Stimulated activated CD4-positive, alpha-beta T cell treated with anti-CD3 and anti-CD28 coated beads, Interleukin-15, amount 100 ng/mL, for 1 hour (primary cell): ENCODE results near the gene MYO7B.
"Not testable (repeated sequence)": the region's sequence is repeated elsewhere in the genome, so short reads cannot be mapped to it uniquely, and the experiment has no call there.

Experiments
- DNase-seq, 2 donors: peaks; one replicate each; pipeline ENCODE4 v3.0.0-alpha.2; 2020; ENCODE audit warnings: low read depth in 1 of 2, low spot score in 1 of 2

Gene MYO7B

DNA sequence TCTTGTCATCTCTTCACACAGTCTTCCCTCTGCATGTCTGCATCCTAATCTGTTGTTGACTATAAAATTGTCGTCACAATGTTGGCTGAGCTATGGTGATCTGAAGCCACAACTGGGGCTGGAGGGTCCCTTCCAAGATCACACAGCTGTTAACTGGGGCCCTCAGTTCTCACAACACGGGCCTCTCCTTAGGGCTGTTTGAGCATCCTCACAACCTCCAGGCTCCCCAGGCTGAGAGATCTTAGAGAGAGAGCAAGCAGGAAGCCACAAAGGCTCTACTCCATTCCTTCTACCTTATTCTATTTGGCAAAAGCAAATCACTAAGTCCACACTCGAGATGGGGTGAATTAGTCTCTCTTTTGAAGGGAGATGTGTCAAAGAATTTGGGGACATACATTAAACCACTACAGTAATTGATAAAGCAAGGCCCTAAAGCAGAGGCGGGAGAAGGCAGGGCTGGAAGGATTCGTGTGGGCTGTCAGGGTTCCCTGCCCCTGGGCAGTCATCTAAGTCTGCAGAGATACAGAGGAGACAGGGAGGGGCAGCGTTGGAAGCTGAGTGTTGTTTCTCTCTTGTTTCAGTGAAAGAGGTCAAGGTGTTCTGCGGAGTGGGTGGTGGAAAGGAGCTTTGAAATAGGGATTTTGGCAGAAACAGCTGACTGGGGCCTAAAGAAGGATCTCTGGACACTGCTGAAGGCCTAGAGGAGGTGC, 15.9 kb downstream of the MYO7B start:
- no peak for DNase-seq

DNA sequence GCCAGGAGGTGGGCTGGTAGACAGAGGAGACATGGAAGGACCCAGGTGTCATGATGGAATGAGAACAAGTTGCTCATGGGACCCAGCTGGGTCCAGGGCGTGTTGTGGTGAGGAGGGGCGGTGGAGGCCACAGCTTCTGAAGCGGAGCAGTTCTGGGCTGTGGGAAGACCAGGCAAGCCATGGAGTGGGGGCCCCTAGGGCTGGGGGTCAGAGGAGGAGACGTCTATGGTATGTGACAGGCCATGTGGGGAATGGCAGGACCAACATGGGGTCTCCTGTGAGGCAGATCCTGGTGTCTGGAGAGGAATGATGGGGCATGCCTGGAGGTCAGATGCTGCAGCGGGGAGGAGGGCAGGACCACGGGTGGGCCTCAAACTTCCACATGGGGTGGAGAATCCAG, 16.9 kb downstream of the MYO7B start:
- DNase-seq = no peak

DNA sequence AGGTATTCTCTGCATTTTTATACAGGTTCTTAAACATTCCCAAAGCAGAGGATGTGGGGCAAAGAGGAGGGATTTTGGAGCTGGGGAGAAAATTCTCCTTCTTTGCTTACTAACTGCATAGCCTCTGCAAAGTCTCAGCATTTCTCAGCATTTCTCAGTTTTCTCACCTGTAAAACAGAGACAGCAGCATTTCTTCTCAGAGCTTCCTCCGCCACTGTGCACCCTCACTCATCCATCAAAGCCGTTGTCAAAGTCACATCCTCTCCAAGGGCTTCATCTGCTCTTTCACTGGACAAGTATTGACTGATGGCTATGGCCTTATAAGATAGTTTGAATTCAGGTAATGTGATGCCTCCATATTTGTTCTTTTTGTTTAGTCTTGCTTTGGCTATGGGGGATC, 17.4 kb downstream of the MYO7B start:
- DNase-seq = no peak

DNA sequence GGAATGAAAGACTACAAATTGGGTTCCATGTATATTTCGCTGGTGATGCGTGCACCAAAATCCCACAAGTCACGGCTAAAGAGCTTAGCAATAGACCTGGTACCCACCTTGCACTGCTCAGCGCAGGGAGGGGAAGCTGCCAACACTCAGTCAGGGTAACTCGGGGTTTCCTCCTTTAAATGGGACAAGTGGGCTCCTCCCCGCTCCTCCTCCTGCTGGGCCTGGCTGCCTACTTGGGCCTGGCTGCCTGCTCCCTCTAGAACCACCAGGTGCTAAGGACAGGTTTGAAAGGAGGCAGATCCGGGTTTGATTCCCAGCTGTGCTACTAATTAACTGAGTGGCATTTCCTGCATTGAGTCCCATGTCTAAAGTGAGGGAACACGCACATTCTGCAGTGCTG, 23.4 kb downstream of the MYO7B start:
- no peak for DNase-seq

DNA sequence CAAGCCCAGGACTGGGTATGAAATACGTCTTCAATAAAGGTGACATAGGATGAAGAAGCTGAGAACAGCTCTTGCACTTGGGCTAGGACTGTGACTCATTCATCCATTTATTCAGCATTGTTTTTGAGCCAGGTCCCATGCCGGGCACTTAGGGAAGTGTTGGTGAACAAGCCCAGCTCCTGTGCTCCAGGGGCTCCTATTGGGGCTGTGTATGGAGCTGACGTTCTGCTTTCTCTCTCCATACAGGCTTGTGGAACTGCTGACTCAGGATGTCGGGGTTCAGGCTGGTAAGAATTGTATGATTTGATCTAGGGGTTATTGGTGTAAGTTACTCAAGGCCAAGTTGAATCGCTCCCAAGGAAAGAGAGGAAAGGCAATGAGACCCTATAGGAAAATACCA, 24.0 kb downstream of the MYO7B start:
- DNase-seq = no peak

DNA sequence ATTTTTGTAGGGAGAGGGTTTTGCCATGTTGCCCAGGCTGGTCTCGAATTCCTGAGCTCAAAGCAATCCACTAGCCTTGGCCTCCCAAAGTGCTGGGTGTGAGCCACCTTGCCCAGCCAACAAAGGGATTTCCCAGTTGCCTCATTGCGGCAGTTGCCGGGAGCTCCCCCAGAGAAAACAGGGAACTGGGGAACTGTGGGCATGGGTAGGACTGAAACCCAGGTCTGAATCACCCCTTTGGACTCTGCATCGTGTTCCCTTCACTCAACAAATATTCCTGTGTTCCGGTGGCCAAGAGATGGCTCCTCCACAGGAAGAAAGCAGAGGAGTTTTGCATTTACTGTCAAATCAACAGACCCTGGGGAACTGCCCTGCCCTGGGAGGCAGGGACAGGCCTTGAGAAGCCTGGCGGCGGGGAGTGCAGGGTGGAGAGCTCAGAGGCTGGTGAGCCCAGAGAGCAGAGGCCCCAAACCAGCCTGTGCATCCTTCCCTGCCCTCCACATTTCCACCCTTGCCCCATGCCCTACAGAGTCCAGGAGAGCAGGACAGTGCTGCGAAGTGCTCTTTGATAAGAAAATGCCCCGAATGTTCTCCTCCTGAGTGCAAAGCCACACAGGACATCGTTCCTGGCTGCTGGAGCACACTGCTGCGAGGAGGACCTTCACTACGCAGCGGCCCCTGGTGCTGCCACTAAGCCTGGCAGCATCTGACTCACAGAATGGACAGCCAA, 24.9 kb downstream of the MYO7B start:
- DNase-seq = no peak

DNA sequence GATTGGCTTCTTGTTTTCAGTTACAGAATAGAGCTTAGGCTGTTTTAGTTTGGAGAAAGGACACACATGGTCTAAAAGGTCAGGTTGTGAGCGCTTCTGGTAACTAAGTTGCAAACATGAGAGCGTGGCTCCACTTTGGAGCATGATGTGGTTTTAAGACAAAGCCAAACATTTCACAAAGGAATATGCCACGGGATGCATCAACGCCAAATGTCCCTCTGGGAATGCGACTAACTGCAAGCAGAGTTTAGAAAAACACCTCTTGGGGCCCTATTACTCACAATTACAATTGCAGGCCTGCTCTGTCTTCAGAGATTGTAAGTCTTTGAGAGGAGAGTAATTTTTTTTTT, 25.4 kb downstream of the MYO7B start:
- DNase-seq = no peak

DNA sequence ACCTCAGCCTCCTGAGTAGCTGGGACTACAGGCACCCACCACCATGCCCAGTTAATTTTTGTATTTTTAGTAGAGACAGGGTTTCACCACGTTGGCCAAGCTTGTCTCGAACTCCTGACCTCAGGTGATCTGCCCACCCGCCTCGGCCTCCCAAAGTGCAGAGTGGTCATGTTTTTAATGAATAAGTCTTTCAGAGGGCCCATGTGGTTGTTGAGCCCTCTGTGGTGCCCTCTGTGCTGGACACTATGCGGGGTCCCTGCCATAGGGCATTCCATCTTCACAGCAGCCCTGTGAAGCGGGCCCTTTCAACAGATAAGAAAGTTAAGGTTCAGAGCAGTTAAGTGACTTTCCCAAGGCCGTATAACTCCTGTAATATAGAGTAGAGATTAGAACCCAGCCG, 25.9 kb downstream of the MYO7B start:
- no peak for DNase-seq

DNA sequence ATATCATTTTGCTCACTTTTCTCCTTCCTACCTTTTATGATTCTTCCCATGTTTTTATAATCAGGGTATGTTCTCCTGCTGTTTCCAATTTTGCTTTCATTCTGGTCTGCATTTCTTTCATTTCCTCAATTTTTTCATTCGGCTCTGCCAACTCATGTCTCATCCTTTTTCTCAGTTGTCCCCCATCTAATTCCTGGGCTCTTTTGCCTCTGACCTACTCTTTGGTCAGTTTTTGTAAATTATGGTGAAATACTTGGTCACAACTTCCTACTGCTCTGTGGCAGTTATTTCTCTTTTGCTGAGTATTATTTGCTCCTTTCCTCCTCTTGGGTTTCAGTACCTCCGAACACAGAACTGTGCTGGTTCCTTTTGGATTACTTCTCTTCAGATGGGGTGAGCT, 27.5 kb downstream of the MYO7B start:
- DNase-seq = no peak

DNA sequence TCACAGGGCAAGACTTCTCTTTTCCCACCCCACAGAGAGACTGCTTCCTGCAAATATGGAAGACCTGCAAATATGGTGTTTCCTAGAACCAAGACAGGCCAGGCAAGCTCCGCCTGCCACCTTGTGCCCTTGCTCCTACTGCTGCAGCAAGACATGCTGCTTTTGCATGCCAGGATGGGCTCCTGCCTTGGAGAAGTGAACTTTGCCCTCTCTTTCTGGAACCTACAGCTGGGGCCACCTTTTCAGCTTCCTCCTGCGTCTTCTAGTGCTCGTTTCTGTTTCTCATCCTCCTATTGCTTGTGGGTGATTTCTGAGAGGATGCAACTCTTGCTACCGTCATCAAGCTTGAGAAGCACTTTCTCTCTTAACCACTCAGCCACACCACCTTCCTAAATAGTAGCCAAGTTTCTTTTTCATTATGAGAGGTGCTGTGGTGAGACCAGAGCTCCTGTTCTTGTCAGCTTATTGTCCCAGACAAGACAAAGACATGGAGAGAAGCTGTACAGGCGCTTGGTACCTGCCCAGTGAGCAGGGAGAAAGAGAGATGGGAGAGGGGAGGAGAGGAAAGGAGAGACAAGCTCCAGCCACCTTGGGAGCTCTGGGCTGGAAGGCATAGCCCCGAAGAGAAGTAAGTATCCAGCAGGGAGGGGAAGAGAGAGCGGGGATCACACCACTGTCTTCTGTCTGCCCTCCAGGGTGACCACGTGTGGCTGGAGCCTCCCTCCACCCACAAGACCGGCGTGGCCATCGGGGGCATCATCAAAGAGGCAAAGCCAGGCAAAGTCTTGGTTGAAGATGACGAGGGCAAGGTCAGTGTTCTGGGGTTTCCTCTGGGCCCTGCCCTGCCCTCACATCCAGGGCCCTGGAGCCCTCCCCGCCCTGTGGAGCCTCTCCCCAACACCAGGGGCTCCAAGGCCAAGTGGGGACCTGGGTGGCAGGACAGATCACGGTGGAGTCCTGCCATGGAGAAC, 28.3 kb downstream of the MYO7B start:
- DNase-seq = no peak

DNA sequence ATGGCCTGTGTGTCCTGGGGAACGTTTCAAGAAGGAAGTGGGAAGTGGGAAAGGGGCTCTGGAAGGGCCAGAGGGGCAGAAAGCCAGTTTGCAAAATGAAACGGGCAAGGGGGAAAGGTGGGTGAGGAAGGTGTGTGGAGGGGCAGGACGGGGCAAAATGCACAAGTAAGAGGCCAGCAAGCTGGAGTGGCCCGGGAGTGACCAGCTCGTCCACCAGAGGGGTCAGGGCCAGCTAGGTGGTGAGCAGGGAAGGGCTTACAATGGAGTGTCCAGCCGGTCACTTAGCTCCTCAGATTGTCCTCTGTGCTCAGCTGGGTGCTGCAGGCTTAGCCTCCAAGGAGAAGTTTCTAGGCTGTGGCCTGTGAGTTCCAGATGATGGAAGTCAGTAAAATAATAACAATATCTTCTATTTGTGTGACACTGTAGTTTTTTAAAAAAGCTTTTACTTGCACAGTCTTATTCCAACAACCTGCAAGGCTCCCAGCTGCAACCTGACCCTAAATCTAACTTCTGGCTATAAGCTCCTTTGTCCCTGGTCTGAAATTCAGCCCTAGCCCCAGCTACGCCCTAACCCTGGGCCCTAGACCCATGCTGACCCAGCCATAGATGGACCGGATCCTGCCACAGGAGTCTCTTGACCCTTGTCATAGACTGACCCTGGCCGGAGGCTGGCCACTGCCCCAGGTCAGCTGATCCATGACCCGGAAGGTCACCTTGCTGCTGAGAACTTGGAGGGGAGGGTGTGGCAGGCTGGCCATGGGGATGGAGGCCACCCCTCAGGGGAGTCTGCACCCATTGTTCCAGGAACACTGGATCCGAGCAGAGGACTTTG, 29.2 kb downstream of the MYO7B start:
- DNase-seq = no peak

DNA sequence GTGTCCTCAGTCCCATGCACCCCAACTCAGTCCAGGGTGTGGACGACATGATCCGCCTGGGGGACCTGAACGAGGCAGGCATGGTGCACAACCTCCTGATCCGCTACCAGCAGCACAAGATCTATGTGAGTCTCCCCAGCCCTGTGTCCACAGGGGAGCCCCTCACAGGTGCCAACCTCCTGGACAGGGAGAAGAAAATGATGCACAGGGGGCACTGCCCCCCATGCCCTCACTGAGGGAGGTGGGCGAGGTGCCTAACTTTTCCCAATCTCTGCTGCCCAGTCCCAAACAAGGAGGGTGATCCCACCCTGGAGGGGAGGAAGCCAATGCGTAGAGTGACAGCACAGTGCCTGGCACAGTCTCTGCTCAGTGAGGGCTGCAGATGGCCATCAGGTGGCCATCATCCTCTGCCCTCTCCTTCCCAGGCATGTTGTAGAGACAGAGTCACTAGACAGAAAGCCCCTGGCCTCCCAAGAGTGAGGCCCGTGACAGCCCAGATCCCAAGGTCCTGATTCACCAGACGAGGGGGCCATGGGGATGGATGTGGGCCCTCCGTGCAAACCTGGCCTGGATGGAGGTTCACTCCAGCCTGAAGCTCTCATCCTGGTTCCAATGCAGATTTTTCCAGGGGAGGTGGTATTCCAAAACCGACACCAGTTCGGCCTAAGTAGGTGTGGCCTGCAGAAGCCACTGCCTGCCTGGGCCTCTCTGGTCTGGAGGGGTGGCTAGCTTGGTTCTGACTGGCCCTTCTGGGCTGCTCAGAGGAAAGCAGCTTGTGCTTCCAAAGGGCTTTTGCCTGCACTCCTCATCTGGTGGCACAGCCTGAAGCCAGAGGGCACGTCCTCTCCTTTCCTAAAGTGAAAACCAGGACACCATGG, 30.0 kb downstream of the MYO7B start:
- DNase-seq = no peak

DNA sequence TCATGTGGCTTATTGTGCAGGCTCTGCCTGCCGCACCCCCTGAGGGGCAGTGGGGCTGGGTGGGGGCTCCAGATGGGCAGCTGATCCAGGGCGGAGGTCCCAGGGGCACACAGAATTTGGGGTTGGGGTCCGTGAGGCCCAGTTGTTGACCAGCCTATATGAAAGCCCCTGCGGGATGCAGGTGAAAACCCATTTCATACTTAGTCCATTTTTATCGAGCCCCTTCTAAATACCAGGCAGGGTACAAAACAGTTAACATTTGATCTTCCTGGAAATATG, 30.6 kb downstream of the MYO7B start:
- no peak for DNase-seq

DNA sequence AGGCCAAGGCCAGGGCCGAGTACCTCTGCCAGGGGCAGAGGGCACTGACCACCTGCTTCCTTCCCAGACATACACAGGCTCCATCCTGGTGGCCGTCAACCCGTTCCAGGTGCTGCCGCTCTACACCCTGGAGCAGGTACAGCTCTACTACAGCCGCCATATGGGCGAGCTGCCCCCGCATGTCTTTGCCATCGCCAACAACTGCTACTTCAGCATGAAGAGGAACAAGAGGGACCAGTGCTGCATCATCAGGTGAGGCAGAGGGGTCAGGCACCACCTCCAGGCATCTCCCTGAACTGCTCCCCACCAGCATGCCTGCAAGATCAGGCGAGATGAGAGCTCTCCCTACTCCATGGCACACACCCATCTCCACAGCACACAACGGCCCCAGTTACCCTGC, 31.1 kb downstream of the MYO7B start:
- no peak for DNase-seq

DNA sequence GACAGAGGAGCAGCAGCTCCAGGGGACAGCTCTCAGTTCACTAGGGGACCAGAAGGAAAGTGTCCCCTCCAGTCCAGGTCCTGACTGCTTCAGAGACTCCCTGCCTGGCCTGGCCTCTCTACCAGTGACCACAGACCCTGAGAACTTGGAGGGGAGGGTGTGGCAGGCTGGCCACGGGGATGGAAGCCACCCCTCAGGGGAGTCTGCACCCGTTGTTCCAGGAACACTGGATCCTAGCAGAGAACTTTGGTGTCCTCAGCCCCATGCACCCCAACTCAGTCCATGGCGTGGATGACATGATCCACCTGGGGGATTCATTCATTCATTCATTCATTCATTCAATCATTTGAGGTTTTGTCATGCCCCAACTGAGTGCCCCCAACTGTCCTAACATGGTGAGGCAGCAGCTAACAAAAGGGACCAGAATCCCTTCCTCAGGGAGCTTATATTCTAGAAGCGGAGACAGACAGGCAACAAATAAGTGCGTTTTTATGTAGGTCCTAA, 31.9 kb downstream of the MYO7B start:
- DNase-seq = no peak

DNA sequence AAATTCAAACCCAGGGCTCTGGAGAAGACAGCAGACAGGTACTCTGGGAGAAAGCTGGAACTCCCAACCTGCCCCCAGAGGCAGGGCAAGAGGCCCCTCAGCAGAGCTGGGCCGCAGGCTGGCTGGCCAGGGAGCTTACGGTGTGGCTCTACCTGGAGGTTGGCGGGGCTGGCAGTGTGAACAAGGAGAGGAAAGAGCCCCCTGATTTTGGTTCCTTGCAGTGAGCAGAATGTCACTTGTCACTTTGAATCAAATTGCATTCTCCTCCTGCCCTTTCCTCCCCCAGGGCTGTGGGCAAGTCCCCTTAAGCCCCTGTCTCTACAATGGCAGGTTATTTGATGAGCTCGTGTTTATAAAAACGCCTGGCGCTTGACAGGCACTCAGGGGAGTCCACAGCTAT, 32.6 kb downstream of the MYO7B start:
- DNase-seq = no peak

DNA sequence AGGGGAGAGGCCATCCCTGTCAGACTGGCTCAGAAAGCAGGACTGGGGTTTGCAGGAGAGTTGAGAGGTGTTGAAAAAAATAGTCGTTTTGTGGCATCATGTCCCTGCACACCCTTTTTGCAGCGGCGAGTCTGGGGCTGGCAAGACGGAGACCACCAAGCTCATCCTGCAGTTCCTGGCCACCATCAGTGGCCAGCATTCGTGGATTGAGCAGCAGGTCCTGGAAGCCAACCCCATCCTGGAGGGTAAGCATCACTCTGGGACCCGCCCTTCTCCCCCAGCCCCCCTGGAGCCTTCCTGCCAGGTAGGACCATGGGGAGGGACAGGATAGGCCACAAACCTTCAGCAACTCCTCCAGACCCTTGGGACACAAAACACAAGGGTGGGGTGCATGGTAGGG, 34.2 kb downstream of the MYO7B start:
- DNase-seq = no peak

DNA sequence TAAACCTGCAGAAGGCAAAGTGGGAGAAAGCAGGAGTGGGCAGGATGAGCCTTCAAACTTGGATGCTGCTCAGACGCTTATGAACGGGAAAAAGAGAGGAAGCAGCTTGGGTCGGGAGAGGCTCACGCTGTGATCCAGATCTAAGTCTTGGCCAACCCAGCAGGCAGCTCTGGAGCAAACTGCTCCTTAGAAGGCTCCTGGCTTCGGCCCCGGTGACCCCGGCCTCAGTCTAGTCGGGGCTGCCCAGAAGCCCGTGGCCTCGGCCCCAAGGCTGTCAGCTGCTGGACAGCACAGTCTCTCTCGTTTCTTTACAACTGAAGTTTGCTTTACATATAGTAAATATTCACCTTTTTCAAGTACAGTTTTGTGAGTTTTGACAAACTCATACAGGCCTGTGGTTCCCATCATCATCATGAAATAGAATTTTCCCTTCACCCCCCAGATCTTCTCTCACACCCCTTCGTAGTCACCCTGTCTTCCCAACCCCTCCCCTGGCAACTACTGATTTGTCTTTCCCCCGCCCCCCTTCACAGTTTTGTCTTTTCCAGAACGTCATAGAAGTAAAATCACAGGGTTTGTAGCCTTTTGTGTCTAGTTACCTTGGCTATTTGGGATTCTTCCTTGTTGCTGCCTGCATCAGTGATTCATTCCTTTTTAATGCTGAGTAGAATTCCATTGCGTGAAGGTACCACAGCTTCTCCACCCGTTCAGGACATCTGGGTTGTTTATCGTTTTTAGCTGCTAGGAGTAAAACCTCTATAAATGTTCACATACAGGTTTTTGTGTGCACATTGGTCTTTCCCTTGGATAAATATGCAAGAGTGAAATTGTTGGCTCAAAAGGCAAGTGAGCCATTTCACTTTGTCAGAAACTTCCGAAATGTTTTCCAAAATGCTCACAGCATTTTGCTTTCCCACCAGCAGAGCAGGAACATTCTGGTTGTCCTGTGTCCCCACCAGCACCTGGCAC, 35.1 kb downstream of the MYO7B start:
- no peak for DNase-seq

DNA sequence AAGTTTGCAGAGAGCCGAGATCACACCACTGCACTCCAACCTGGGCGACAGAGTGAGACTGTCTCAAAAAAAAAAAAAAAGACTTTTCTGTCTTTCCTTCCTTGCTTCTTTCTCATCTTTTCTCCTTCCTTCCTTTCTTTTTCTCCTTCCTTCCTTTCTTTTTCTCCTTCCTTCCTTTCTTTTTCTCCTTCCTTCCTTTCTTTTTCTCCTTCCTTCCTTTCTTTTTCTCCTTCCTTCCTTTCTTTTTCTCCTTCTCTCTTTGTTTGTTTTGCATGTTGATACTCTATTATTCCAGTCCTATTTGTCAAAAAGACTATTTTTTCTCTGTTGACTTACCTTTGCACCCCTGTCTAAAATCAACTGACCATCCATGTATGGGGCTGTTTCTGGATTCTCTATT, 36.9 kb downstream of the MYO7B start:
- DNase-seq = not testable (repeated sequence)
